GM19467 (cell line): ENCODE results near the gene CERK.

ENCODE experiments used
- ATAC-seq: cut with Tn5 transposase; IDR thresholded peaks from one replicate; pipeline ENCODE4 v1.9.1; 2021; ENCODE audit warnings: mild to moderate bottlenecking, moderate library complexity; ENCODE audit not compliant: unreplicated experiment

CERK gene

GRCh38 chr22:46664301-46664855 lies 73.7 kb downstream of the CERK start:
- ATAC-seq: no peak

- ATAC-seq: no peak
Measured at GRCh38 chr22:46663436-46664100, 74.5 kb downstream of the CERK start.

DNA sequence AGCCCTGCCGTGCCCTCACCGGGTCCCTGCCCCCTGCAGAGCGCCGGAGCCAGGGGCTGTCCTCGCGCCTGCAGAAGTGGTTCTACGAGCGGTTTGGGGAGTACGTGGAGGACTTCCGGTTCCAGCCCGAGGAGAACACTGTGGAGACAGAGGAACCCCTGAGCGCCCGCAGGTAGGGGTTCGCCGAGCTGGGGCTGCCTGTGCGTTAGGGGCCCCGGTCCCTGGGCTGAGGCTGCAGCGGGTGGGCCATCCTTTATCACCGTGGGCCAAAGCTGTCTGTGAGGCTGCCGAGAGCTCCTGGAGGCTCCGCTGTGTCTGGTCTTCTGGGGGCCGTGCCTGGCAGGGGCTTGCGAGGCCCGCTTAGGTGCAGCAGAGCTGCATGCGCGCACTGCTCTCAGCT lies 75.1 kb downstream of the CERK start:
- no peak for ATAC-seq

- ATAC-seq: no peak
Measured at GRCh38 chr22:46662226-46662625, 75.8 kb downstream of the CERK start.

DNA sequence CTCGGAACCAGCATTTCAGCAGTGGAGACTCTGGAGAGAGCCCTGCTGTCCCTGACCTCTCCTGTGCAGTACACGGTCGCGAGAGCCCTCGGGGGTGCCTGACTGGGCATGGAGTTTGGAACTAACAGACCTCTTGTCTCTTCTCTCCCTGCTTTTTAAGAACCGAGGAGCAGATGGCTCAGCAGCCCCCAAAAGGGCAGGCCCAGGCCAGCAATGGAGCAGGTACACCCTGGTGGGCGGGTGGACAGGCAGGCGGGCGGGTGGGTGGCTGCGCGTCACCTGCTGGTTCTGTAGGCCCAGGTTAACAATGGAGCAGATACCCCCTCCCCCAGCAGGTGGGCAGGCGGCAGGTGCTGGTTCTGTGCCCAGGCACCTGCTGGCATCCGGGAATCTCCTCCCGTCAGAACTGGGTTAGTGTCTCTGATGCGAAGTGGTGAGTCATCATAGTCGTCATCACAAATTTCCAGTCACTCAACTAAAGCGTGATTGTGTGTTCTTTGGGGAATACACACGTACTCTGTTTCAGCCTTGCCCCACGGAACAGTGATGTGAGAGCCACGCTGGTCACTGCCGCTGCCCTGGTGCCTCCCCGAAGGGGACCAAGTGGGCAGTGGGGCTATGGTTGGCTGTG lies 76.7 kb downstream of the CERK start:
- ATAC-seq: no peak

- ATAC-seq: no peak
Measured at GRCh38 chr22:46660604-46661201, 77.3 kb downstream of the CERK start.

DNA sequence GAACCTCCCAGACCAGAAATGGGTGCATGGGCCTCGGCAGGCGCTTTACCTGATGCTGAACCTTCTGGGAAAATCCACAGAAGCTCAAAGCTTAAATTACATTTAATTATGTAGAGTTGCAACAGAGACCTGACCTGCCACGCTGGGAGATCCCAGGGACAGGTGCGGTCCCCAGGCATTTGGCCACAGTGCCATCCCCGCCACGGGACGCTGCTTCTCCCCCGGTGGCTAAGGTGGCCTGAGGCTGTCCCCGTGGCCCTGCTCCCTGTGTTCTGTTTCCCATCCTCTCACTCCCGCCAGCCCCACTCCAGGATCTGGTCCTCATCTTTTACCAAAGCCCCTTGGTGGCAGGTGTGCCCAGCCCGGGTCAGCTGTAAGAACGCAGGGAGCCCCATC lies 78.3 kb downstream of the CERK start:
- no peak for ATAC-seq

GRCh38 chr22:46659059-46659790 lies 78.8 kb downstream of the CERK start:
- ATAC-seq: no peak

GRCh38 chr22:46657996-46658947 lies 79.8 kb downstream of the CERK start:
- ATAC-seq: no peak

GRCh38 chr22:46657655-46657953 lies 80.4 kb downstream of the CERK start:
- ATAC-seq: no peak

GRCh38 chr22:46656856-46657654 lies 81.0 kb downstream of the CERK start:
- no peak for ATAC-seq

GRCh38 chr22:46655861-46656608 lies 82.0 kb downstream of the CERK start:
- no peak for ATAC-seq

GRCh38 chr22:46654927-46655595 lies 83.0 kb downstream of the CERK start:
- ATAC-seq: no peak

GRCh38 chr22:46654426-46654825 lies 83.6 kb downstream of the CERK start:
- no peak for ATAC-seq

- no peak for ATAC-seq
Measured at GRCh38 chr22:46653596-46653995, 84.5 kb downstream of the CERK start.

- ATAC-seq: no peak
Measured at GRCh38 chr22:46652847-46653331, 85.2 kb downstream of the CERK start.

GRCh38 chr22:46652081-46652846 lies 85.8 kb downstream of the CERK start:
- no peak for ATAC-seq

DNA sequence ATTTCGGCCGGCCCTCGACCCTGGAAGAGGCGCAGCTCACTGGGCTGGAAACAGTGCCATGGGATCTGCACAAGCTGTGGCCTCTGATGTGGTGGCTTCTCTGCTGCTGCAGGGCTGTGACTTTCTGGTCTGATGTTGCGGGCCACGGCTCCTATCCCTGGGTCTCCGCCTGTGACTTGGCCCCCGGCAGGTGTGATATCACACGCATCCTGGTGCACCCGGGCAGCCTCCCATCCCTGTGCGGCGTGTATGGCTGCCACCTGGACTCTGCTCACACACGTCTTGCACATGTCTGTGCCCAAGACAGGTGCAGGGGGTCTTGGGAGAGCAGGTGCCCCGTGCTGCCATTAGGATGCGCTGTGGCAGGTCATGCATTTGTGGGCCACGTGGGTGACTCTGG lies 86.7 kb downstream of the CERK start:
- ATAC-seq: no peak
